Epidermal melanocyte (primary cell): ENCODE measurements around the gene LCNL1.

Source experiments
- DNase-seq: peaks from one replicate; pipeline ENCODE4 v3.0.0; 2011; ENCODE audit warnings: low spot score; ENCODE audit not compliant: insufficient read length

Gene LCNL1

GRCh38 chr9:136946228-136947027, 36.4 kb upstream of the LCNL1 start:
- DNase-seq, result no peak

DNA sequence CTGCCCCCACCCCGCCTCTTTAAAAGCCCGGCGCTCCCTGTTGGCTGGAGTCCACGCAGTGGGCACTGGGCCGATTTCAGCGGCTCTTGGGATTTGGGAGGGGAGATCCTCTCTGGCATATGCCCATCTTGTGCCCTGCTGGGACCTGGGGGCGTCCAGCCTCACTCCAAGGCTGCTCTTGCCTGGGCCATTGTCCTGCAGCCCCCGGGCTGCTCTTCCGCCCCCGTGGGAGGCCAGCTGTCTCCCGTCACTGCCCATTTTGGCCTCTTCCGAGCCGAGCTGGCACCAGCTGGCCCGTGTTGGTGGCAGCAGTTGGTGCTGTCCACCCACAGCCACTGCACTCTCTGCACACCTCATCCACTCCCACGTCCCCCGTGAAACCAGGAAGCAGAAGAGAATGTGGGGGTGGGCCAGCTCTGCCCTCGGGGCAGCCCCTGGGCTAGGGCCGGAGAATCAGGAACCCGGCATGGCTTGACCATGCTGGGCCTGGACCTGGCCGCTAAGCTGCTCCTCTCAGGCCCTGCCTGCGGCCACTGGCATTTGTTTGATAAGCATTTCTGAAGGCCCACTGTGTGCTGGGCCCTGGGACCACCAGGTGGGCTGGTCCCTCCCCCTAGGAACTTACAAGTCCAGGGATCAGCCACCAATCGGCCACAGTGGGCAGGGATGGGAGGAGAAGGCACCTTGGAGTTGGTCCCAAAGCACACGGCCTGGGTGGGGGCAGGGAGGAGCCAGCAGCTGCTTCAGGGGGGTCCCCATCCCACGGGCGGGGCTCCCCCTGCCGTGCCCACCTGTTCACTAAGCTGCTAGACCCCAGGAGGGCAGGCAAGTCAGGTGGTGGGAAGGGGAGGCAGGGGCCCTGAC, 35.5 kb upstream of the LCNL1 start:
- DNase-seq, result no peak

DNA sequence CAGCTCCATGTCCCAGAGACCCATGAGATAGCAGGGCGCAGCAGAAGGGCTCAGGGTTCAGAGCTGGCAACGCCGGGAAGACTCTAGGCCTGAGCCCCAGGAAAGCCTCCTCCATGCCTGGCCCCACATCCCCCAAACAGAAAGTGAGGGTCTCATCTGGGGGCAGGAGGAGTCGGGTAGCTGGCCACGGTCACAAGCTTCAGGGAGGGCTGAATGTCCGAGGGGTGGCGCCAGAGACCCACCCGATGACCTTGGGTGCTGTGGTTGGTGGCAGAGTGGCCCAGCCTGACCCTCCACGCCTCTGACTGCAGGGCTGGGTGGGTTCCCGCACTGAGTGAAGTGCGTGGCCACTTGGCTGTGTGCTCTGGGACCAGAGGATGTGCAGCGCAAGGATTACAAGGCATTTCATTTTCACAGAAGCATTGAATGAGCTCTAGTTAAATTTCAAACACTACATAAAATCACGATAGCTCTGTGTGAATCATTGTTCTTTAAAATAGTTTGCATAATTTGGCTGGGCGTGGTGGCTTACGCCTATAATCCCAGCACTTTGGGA, 34.8 kb upstream of the LCNL1 start:
- DNase-seq, result no peak

GRCh38 chr9:136949239-136949816, 33.5 kb upstream of the LCNL1 start:
- DNase-seq, result no peak

- DNase-seq, result peak; percentile 99
Measured at GRCh38 chr9:136949817-136950655, 32.8 kb upstream of the LCNL1 start.

GRCh38 chr9:136950656-136951276, 32.0 kb upstream of the LCNL1 start:
- DNase-seq, result no peak

DNA sequence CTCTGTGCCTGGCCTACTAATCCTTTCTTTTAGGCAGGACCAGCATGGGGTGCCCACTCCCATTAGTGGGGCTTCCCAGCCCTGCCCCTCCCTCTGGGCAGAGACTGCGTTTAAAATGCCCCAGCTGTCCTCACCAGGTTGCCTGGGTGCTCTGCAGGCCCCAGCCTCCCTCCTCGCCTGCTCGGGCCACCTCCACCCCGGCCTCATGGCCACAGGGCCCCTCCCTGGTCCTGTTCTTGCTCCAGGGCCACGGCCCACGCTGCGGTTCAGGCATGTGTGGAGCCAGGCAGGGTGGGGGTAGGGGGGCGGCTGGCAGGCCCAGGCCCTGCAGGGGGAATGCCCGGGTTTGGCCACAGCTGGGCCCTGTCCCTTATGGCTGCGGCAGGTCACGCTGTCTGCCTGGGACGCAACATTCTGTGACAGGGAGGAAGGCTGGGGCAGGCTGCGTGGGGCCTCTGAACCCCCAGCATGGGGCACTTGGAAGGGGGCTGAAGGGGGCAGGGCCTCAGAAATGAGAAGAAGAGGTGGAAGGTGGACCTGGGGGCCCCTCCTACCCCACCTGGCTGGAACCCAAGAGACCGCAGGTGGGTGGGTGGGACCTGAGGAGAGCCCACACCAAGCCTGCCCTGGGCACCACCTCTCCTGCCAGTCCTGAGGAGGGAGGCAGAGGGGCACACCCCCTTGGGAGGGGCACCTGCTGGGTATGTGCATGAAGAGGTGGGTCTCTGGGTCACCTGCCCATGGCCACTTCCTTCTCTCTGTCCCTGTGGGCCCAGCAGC, 31.1 kb upstream of the LCNL1 start, which contains the start of gene LCN12:
LCN12 (plus strand) TSS at position 733 of the 780 bp plus-strand sequence. CDS start 55 bp downstream, outside the sequence.
- no peak for DNase-seq

GRCh38 chr9:136952321-136952850, 30.4 kb upstream of the LCNL1 start:
- no peak for DNase-seq

- no peak for DNase-seq
Measured at GRCh38 chr9:136952876-136953770, 29.7 kb upstream of the LCNL1 start.

DNA sequence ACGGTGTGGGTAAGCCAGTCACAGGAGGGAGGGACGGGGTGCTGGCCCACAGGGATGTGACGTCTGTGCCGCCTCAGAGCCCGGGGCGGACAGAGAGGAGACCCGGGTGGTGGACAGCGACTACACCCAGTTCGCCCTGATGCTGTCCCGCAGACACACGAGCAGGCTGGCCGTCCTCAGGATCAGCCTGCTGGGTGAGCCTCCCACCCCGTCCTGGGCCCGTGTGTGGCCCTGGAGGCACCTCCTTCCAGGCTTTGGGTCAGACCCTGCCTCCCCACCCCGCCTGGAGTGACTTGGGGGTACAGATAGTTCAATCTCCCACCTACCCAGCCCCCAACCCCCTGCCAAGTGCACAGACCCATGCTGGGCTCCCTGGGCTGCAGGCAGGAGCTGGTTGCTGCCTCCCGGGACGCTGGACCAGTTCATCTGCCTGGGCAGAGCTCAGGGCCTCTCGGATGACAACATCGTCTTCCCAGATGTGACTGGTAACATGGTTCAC, 29.0 kb upstream of the LCNL1 start:
- no peak for DNase-seq

DNA sequence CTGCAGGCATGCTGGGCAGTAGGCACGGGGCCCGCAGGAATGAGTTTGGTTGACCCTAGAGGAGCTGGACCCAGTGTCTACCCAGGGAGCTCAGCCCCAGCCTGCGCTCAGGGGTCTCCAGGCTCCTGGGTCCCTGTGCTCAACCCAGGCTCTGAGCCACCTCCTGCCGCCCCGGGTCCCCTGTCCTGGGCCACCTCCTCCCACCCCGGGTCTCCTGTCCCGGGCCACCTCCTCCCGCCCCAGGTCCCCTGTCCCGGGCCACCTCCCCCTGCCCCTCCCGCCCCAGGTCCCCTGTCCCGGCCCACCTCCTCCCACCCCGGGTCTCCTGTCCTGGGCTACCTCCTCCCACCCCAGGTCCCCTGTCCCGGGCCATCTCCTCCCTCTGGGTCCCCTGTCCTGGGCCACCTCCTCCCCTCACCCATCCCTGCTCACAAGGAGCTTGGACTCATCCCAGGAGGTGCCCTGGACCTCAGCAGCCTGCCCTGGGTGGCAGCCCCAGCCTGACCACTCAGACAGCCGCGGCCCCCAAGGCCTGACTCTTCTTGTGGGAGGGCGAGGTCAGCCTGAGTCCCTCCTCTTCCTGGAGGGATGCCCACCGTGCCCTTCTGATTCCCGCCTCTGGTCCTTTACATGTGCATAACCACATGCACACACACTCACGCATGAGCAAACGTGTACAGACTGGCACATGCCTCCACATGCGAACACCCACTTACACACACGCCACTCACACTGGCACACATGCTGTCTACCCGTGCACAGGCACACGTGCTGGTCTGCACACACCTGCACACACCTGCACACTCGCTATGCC, 28.3 kb upstream of the LCNL1 start:
- DNase-seq, result no peak

- no peak for DNase-seq
Measured at GRCh38 chr9:136955202-136955942, 27.4 kb upstream of the LCNL1 start.

- DNase-seq, result no peak
Measured at GRCh38 chr9:136955943-136956335, 26.9 kb upstream of the LCNL1 start.

DNA sequence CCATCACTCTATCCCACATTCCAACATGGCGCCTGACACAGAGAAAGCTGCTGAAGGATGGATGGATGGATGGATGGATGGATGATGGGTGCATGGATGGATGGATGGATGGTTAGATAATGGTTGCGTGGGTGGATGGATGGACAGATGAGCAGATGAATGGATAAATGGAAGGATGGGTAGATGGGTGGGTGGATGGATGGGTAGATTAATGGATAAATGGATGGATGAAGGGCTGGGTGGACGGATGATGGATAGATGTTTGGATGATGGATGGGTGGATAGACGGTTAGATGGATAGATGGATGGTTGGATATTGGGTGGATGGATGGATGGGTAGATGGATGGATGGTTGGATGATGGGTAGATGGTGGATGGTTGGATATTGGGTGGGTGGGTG, 26.2 kb upstream of the LCNL1 start:
- DNase-seq, result no peak

DNA sequence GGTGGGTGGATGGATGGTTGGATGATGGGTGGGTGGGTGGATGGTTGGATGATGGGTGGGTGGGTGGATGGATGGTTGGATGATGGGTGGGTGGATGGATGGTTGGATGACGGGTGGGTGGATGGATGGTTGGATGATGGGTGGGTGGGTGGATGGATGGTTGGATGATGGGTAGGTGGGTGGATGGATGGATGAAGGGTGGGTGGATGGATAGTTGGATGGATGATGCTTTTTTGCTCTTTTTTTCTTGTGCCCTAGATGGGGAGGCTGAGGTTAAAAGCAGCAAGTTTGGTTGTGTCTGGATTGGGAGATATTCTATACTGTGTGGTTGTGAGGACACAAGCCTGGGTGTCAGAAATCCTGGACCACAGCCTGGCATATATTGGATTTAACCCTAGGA, 25.3 kb upstream of the LCNL1 start:
- no peak for DNase-seq

DNA sequence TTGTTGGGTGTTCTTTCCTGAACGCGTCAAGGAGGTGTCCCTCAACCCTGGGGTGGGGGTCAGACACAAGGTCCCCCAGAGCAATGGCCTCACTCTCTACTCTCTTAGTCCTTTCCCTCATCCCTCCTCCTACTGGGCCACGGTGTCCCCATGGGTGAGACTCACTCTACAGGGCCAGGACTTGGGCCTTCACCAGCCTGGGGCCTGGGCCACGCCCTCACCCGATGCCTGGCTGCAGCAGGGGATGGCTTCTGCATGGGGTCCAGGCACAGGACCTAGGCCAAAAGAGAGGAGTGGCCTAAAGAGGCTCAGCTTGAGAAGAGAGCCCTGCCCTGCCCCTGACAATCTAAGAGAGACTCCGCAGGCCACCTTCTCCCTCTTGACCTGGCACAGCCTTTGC, 24.9 kb upstream of the LCNL1 start:
- no peak for DNase-seq

DNA sequence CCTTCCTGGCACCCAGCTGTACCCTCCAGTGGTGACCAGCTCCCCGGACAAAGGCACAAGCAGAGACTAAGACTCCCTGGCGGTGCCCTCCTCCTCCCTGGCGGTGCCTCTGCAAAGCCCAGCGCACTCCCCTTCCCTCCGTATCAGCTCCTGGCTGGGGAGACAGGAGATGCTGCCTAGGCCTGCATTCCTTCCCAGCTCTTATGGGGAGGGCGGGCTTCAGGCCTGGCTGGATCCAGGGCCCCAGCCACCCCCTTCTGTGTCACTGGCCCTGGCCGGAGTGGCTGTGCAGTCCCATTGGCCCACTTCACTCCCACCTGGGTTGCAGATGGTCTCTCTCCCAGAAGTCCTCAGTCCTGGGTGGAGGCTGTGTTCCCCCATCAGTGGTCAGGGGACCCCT, 24.3 kb upstream of the LCNL1 start:
- DNase-seq, result no peak
